GM10847 (cell line): ENCODE data around the gene RNF13.

Experiments
- POLR2A ChIP-seq: IDR thresholded peaks from 2 replicates; pipeline ENCODE4 v1.6.1; 2011; ENCODE audit not compliant: insufficient read length; ENCODE audit errors: extremely low read depth

The RNF13 gene

GRCh38 chr3:149902498-149903139 lies 89.6 kb downstream of the RNF13 start:
- no peak for TF ChIP-seq POLR2A

DNA sequence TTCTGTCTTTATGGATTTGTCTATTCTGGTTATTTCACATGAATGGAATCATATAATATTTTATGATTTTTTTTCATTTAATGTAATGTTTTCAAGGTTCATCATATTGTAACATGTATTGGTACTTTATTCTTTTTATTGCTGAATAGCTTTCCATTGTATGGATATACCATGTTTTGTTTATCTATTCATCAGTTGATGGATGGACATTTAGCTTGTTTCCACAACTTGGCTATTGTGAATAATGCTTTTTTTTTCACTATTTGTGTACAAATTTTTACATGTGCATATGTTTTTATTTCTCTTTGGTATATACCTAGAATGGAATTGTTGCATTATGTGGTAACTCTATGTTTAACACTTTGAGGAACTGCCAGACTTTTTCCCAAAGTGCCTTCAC lies 93.0 kb downstream of the RNF13 start:
- TF ChIP-seq POLR2A, result no peak

DNA sequence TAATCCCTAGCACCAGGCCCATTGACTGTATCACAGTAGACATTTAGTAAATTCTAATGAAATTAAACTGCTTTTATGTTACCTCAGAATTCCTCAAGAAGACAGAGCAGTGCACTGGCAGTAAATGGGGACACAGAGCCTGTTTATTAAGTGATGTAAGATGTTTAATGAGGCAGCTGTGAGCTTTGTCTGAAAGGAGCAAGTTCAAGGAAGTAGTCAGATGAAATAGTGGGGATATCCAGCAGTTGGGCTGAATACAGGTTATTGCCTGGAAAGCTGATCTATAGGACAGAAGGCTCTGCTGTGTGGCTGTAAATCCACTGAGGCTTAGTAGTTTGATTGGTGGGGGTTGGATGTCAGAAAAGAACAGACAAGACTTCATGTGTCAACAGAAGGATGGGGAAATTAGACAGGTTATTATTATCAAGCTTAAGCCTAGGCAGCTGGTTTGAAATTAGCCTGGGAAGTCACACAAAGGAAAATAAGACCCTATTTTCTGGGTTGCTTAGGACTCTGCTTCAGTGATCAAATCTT lies 95.5 kb downstream of the RNF13 start:
- TF ChIP-seq POLR2A, result no peak

- no peak for TF ChIP-seq POLR2A
Measured at GRCh38 chr3:149909923-149910322, 96.9 kb downstream of the RNF13 start.

DNA sequence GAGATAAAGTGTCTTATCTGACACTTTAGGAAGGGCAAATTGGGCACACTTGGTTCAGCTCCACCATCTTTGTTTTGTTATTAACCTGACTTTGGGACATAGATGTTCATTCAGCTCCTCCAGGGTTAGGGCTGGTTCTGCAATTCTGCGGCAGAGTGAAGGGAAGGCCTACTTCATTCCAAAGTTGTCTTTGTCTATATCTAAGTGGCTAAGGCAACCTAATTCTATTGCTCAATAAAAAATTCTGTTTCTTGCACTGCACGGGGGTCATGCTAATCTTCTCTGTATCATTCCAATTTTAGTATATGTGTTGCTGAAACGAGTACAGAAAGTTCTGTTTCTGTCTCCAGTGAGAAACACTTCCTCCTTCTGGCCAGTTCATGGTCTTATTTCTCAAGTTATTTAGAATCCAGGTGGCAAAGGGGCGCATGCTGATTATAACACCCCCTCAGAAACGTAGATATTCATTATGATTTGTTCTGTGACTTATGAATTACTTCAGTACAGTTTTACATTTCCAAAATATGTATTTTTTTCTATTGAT lies 104.2 kb downstream of the RNF13 start:
- TF ChIP-seq POLR2A, result no peak

GRCh38 chr3:149919509-149919908 lies 106.5 kb downstream of the RNF13 start:
- no peak for TF ChIP-seq POLR2A

- no peak for TF ChIP-seq POLR2A
Measured at GRCh38 chr3:149920119-149920518, 107.1 kb downstream of the RNF13 start.

DNA sequence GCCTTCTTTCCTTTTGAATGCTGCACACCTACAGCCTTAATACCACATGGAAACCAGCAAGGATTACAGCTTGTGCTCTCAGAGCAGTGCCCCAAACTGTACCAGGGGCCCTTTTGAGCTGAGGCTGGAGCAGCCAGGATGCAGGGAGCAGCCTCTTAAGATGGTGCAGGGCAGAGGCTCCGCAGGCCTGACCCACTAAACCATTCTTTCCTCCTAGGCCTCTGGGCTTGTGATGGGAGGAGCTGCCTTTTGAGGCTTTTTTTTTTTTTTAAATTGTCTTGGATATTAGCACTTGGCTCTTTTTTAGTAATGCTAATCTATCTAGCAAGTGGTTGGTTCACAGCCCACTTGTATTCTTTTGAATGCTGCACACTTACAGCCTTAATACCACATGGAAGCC lies 120.0 kb downstream of the RNF13 start:
- TF ChIP-seq POLR2A, result no peak

DNA sequence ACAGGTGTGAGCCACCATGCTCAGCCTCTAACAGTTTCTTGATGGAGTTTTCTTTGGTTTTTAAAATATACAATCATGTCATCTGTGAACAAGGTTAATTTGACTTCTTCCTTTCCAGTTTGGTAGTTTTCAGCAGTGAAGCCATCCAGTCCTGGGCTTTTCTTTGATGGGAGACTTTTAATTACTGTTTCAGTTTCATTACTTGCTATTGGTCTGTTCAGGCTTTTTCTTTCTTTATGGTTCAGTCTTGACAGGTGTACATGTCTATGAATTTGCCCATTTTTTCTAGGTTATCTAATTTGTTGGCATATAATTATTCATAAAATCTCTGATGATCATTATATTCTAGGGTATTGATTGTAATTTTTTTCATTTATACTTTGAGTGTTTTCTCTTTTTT lies 120.8 kb downstream of the RNF13 start:
- no peak for TF ChIP-seq POLR2A

DNA sequence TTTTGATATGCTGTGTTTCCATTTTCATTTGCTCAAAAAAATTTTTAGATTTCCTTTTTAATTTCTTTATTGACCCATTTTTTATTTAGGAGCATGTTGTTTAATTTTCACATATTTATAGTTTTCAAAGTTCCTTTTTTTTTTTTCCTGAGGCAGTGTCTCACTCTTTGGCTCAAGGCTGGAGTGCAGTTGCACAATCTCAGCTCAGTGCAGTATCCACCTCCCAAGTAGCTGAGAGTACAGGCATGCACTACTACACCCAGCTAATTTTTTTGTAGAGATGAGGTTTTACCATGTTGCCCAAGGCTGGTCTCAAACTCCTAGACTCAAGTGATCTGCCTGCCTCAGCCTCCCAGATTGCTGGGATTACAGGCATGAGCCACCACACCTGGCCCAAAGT lies 121.5 kb downstream of the RNF13 start:
- TF ChIP-seq POLR2A, result no peak

DNA sequence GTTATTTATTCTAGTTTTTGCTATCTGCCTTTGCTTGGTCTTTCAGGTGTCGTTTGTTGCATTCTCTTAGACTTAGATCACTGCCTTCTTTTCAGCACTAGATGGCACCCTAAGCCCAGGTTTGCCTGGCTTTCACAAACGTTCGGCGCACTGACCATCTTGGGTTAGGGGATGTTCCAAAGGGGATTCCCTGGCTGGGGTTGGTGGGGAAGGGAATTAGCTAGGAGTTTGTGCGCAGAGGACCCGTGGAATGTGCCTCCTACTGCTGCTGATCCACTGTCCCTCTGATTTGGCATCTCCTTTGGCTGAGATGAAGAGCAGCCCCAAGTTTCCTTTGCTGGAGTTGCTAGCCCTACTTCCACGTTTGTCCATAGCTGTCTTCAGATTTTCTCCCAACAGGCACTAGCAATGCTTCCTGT lies 123.8 kb downstream of the RNF13 start:
- TF ChIP-seq POLR2A, result no peak

DNA sequence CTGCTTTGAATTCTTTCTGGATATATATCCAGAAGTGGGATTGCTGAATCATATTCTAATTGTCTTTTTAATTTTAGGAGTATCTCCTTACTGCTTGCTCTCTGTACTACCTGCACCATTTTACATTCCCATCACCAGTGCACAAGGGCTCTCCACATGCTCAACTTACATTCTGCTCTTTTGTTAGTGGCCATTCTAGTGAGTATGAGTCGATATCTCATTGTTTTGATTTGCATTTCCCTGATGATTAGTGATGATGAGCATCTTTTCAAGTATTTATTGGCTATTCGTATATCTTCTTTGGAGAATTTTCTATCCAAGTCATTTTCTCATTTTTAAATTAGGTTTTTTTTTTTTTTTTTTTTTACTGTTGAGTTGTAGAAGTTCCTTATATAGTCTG lies 128.2 kb downstream of the RNF13 start:
- no peak for TF ChIP-seq POLR2A

- TF ChIP-seq POLR2A, result no peak
Measured at GRCh38 chr3:149941946-149942345, 128.9 kb downstream of the RNF13 start.

GRCh38 chr3:149942409-149942808 lies 129.4 kb downstream of the RNF13 start:
- TF ChIP-seq POLR2A, result no peak

DNA sequence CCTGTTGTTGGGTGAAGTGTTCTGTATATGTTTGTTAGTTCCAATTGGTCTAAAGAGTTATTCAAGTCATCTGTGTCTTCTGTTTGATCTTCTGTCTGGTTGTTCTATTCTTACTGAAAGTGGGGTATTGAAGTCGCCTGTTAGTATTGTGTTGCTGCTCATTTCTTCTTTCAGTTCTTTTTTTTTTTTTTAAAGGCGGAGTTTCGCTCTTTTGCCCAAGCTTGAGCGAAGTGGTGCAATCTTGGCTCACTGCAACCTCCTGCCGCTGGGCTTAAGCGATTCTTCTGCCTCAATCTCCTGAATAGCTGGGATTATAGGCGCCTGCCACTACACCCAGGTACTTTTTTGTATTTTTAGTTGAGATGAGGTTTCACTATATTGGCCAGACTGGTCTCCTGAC lies 134.2 kb downstream of the RNF13 start:
- TF ChIP-seq POLR2A, result no peak

- no peak for TF ChIP-seq POLR2A
Measured at GRCh38 chr3:149949181-149949580, 136.2 kb downstream of the RNF13 start.

DNA sequence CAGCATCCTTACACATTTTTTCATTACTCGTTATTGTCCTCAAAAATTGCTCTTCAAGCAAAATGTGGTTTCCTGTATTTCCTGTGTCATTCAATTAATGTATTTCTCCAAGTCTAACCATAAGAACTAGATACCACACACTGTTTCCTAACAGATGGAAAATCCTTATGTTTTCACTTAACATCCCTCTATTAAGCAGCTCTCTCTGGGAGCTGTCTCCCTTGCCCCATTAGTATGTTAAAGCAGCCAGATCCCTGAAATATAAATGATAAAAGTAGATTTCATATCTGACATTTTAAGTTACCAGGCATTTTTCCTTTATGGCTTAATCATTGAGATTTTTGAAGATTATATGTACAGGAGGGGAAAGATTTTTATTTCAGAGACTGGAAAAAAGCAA lies 141.8 kb downstream of the RNF13 start:
- TF ChIP-seq POLR2A, result no peak
